ENCODE measurements around the gene ANKH.

The ANKH gene

DNA sequence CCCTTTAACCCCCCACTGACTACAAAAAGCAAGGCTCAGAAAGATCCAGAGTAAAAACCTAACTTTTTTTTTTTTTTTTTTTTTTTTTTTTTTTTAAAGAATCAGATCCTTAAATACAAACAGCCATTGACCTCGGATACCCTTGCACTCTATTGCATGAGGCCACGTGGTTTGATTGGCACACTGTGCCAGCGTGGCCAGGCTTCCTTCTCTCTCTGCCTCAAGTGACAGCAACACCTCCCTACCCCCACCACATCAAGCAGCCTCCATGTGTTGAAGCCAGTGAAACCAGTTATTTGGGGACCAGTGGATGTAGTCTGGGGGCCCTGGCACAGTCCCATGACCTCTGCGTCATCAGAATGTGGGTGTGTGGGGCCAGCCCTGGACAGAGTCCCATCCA is 135.6 kb downstream of the ANKH start:
- TF ChIP-seq, protein P1, sequence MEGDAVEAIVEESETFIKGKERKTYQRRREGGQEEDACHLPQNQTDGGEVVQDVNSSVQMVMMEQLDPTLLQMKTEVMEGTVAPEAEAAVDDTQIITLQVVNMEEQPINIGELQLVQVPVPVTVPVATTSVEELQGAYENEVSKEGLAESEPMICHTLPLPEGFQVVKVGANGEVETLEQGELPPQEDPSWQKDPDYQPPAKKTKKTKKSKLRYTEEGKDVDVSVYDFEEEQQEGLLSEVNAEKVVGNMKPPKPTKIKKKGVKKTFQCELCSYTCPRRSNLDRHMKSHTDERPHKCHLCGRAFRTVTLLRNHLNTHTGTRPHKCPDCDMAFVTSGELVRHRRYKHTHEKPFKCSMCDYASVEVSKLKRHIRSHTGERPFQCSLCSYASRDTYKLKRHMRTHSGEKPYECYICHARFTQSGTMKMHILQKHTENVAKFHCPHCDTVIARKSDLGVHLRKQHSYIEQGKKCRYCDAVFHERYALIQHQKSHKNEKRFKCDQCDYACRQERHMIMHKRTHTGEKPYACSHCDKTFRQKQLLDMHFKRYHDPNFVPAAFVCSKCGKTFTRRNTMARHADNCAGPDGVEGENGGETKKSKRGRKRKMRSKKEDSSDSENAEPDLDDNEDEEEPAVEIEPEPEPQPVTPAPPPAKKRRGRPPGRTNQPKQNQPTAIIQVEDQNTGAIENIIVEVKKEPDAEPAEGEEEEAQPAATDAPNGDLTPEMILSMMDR (IDR thresholded peaks at IDR 0.05; ENCODE audit: low read depth, low read length), result no peak
- no peak for DNase-seq (ENCODE audit: extremely low read depth, low read depth)

DNA sequence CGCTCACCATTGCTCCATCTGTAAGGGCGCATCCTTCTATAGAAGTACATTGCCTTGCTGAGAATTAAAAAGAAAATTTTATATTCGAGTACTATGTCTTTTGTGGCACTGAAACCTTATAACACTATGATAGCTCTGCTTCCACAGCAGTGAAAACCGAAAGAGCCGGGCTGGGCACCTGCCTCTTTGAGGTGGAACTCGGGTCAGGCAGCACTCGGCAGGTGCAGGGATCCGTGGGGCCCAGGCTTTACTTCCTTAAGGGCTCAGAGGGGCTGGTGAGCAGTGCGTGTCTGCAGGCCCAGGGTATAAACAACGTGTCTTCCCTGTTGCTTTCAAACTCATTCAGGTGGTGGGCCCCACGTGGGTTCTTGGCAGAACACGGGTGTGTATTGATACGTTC is 137.2 kb downstream of the ANKH start:
- no peak for DNase-seq (ENCODE audit: extremely low read depth, low read depth)
- TF ChIP-seq, protein P1 (IDR thresholded peaks at IDR 0.05; ENCODE audit: low read depth, low read length), result no peak

- TF ChIP-seq, protein P1 (IDR thresholded peaks at IDR 0.05; ENCODE audit: low read depth, low read length), result no peak
- DNase-seq (ENCODE audit: extremely low read depth, low read depth), result no peak
These were observed 137.9 kb downstream of the ANKH start for GRCh38 chr5:14733661-14734060.

GRCh38 chr5:14732991-14733390 is 138.6 kb downstream of the ANKH start:
- no peak for DNase-seq (ENCODE audit: extremely low read depth, low read depth)
- TF ChIP-seq, protein P1 (IDR thresholded peaks at IDR 0.05; ENCODE audit: low read depth, low read length), result no peak

GRCh38 chr5:14730881-14731280 is 140.7 kb downstream of the ANKH start:
- TF ChIP-seq, protein P1 (IDR thresholded peaks at IDR 0.05; ENCODE audit: low read depth, low read length), result no peak

GRCh38 chr5:14730466-14730865 is 141.1 kb downstream of the ANKH start:
- TF ChIP-seq, protein P1 (IDR thresholded peaks at IDR 0.05; ENCODE audit: low read depth, low read length), result no peak
- no peak for DNase-seq (ENCODE audit: extremely low read depth, low read depth)

More at GRCh38 chr5:14730881-14731280, 140.7 kb downstream of the ANKH start:
- no peak for DNase-seq (ENCODE audit: extremely low read depth, low read depth)

DNA sequence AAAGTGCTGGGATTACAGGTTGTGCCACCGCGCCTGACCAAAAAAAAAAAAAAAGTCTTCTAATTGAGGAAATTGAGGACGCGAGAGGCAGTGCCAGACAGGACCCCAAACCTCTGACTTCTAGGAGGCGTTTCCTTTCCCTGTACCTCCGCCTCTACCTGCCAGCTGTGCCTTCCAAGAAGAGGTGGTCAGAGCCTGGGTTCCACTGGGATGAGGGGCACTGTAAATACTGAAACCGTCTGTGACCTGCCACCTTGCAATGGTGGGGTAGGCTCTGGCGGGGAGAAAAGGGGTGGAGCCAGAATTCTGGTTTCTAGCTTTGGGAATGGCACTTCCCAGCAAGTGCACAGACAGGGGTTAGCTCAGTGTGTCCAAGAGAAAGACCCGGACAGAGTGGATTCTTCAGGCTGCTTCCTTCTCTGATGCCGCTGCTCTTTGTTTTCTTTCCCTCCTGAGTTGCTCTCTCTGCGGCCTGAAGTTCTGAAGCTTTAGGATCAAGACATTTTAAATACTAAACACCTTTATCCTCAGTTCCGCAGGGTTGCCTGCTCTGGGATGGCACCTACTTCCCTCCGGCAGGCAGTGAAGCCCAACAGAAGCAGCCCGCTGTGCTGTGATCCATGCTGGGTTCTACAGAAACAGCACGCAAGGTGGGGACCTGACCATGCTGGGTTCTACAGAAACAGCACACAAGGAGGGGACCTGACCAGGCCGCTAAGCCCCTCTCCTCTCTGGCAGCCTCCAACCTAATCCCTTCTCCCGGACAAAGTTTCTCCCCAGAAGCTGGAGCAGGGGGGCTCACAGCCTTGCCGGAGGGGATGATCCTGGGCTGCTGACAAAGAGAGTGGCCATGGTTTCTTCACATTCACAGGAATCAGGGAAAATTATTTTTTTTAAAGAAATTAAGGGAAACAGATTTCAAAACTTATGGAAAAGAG is 141.9 kb downstream of the ANKH start:
- no peak for DNase-seq (ENCODE audit: extremely low read depth, low read depth)

More for the DNA sequence above, 141.9 kb downstream of the ANKH start:
- TF ChIP-seq, protein P1 (IDR thresholded peaks at IDR 0.05; ENCODE audit: low read depth, low read length), result no peak

Data from AG09319 (cell line).